Fibroblast of pulmonary artery (primary cell): ENCODE results near the gene ZDHHC4.

Experiments
- DNase-seq: peaks from one replicate; pipeline ENCODE4 v3.0.0-alpha.2; 2010; ENCODE audit warnings: low read depth
- H3K4me3 ChIP-seq: replicated peaks from 2 replicates; pipeline ENCODE4 v1.5.1; 2011; ENCODE audit warnings: low read depth, mild to moderate bottlenecking, control low read depth, low read length, moderate library complexity
- CTCF ChIP-seq: IDR thresholded peaks from 2 replicates; pipeline ENCODE4 v1.5.1; 2011; ENCODE audit warnings: mild to moderate bottlenecking, control low read depth, low read length, inconsistent platforms; ENCODE audit errors: missing control alignments

The ZDHHC4 gene

GRCh38 chr7:6562106-6562505 lies 15.1 kb upstream of the ZDHHC4 start:
- TF ChIP-seq CTCF, result no peak
- no peak for DNase-seq

GRCh38 chr7:6563936-6564770 lies 13.1 kb upstream of the ZDHHC4 start:
- no peak for DNase-seq
- no peak overlapping the region for H3K4me3 ChIP-seq
- no peak for TF ChIP-seq CTCF

More at GRCh38 chr7:6562106-6562505, 15.1 kb upstream of the ZDHHC4 start:
- no peak overlapping the region for H3K4me3 ChIP-seq

GRCh38 chr7:6565655-6566054 lies 11.6 kb upstream of the ZDHHC4 start:
- DNase-seq, result no peak
- H3K4me3 ChIP-seq, result no peak overlapping the region
- no peak for TF ChIP-seq CTCF

GRCh38 chr7:6567886-6568285 lies 9.4 kb upstream of the ZDHHC4 start:
- no peak for TF ChIP-seq CTCF
- no peak overlapping the region for H3K4me3 ChIP-seq
- no peak for DNase-seq

- TF ChIP-seq CTCF, result no peak
- no peak overlapping the region for H3K4me3 ChIP-seq
- DNase-seq, result no peak
These were observed 6.0 kb upstream of the ZDHHC4 start for GRCh38 chr7:6571160-6571779.

GRCh38 chr7:6575281-6576023 lies 1.8 kb upstream of the ZDHHC4 start:
- no peak for TF ChIP-seq CTCF
- no peak overlapping the region for H3K4me3 ChIP-seq
- no peak for DNase-seq
